ENCODE measurements around the gene RTCA. TPM values are rescaled to one million over a fixed set of nuclear protein-coding genes. Genes with fewer than 3 reads are reported as not detected.
A peak's percentile ranks its signal among the peaks of the same experiment; 100 is the strongest.

RTCA gene
- total RNA-seq: 10 to 100 TPM; 62.1 to 67.1 TPM
- polyA plus RNA-seq (2013, experiment 1 of 2): 27.1 TPM
- 32.6 TPM for polyA plus RNA-seq (2013, experiment 2 of 2)
- 34.4 to 107 (median 54.2) reads per million in 172 experiments for total RNA-seq

- CTCF ChIA-PET: interaction anchor here (0.9 to 1.7 kb wide), 4 partner anchors 16 to 193 kb away, joined by 3 to 6 read pairs (median 4); partner anchors contain the start of genes CDC14A and DBT
- Mint-ChIP-seq H3K27me3 (no peaks in the 10 kb centered on the region), H3K9me3 (no peaks in the 10 kb centered on the region), H3K4me1 (ENCODE audit: low read depth) (peaks cover 60% of the 10 kb centered on the region), H3K36me3 (ENCODE audit: low read depth) (peaks cover 71% of the 10 kb centered on the region), H3K27ac (peak within 1 kb of the TSS; percentile 93), H3K4me3 (peak within 1 kb of the TSS; percentile 99)
- no peak for TF ChIP-seq CTCF (IDR thresholded peaks at IDR 0.05)
- ATAC-seq (ENCODE audit: poor library complexity): peak; percentile 95
- intact Hi-C loops (cut with DNase I, micrococcal nuclease): loop anchor here (1.0 to 5.0 kb wide), 6 partner anchors 17 to 626 kb away; partner anchors contain the start of genes CDC14A (in 2 of the 2), SASS6 (in 2 of the 2), DBT (in 1 of the 2) and EXTL2 (in 1 of the 2)
- Histone ChIP-seq H3K27ac (ENCODE audit: low read depth in 1 of 2, low read length in 2 of 2) (peak within 1 kb of the TSS; percentile 62 to 67), H3K36me3 (ENCODE audit: insufficient read depth, low read length) (peaks cover 38% of the 10 kb centered on the region), H3K4me3 (ENCODE audit: low read length) (peak within 1 kb of the TSS; percentile 96), H3K4me1 (ENCODE audit: insufficient read depth, low read length) (peaks cover 41% of the 10 kb centered on the region), H3K9me3 (ENCODE audit: control insufficient read depth in 1 of 2, insufficient read depth in 1 of 2, low read length in 2 of 2) (no peaks in the 10 kb centered on the region), H3K27me3 (ENCODE audit: control insufficient read depth in 1 of 2, insufficient read depth in 2 of 2, low read length in 2 of 2) (no peaks in the 10 kb centered on the region)
- peak; percentile 88 to 98 (median 94) for DNase-seq
- POLR2A ChIA-PET: interaction anchor here (0.7 to 4.2 kb wide), 32 partner anchors 8 to 970 kb away, joined by 3 to 83 read pairs (median 4); partner anchors contain the start of genes CDC14A, DBT, EXTL2 and SASS6
These were observed at the start of gene RTCA for GRCh38 chr1:100265931-100266740. Gene RTCA, plus strand, starts transcription at chr1:100266216. Its CDS starts 160 bp downstream, at chr1:100266376.

GRCh38 chr1:100217834-100218233 is 48.2 kb upstream of the RTCA start:
- H3K9me3 ChIP-seq (ENCODE audit: control insufficient read depth in 1 of 2, insufficient read depth in 1 of 2, low read length in 2 of 2): no peaks in the 10 kb centered on the region
- ATAC-seq (ENCODE audit: poor library complexity): no peak
- Mint-ChIP-seq H3K9me3 (no peaks in the 10 kb centered on the region), H3K27me3 (no peaks in the 10 kb centered on the region), H3K4me1 (ENCODE audit: low read depth) (no peaks in the 10 kb centered on the region), H3K27ac (no peak overlapping the region), H3K36me3 (ENCODE audit: low read depth) (peaks cover 68% of the 10 kb centered on the region), H3K4me3 (no peak overlapping the region)
- peaks cover 38% of the 10 kb centered on the region for H3K36me3 ChIP-seq (ENCODE audit: insufficient read depth, low read length)
- TF ChIP-seq CTCF (IDR thresholded peaks at IDR 0.05): no peak
- CTCF ChIA-PET: interaction anchor here (0.5 kb wide), 1 partner anchor 13 kb away, joined by 3 read pairs; no protein-coding TSS in a partner anchor
- no peak for DNase-seq
- no peaks in the 10 kb centered on the region for H3K27me3 ChIP-seq (ENCODE audit: control insufficient read depth in 1 of 2, insufficient read depth in 2 of 2, low read length in 2 of 2)
- H3K4me1 ChIP-seq (ENCODE audit: insufficient read depth, low read length): no peaks in the 10 kb centered on the region
- intact Hi-C loops (cut with DNase I, micrococcal nuclease): no loop called here
- H3K4me3 ChIP-seq (ENCODE audit: low read length): no peak overlapping the region
- no peak overlapping the region for H3K27ac ChIP-seq (ENCODE audit: low read depth in 1 of 2, low read length in 2 of 2)
- POLR2A ChIA-PET: interaction anchor here (0.6 kb wide), 1 partner anchor 17 kb away, joined by 3 read pairs; no protein-coding TSS in a partner anchor

- intact Hi-C loops (cut with DNase I, micrococcal nuclease): no loop called here
- CTCF ChIA-PET: no interaction called here
- Histone ChIP-seq H3K27me3 (ENCODE audit: control insufficient read depth in 1 of 2, insufficient read depth in 2 of 2, low read length in 2 of 2) (no peaks in the 10 kb centered on the region), H3K36me3 (ENCODE audit: insufficient read depth, low read length) (peaks cover 33% of the 10 kb centered on the region), H3K4me3 (ENCODE audit: low read length) (no peak overlapping the region), H3K4me1 (ENCODE audit: insufficient read depth, low read length) (no peaks in the 10 kb centered on the region), H3K9me3 (ENCODE audit: control insufficient read depth in 1 of 2, insufficient read depth in 1 of 2, low read length in 2 of 2) (no peaks in the 10 kb centered on the region), H3K27ac (ENCODE audit: low read depth in 1 of 2, low read length in 2 of 2) (no peak overlapping the region)
- Mint-ChIP-seq H3K27ac (no peak overlapping the region), H3K4me1 (ENCODE audit: low read depth) (no peaks in the 10 kb centered on the region), H3K4me3 (no peak overlapping the region), H3K9me3 (no peaks in the 10 kb centered on the region), H3K36me3 (ENCODE audit: low read depth) (peaks cover 55% of the 10 kb centered on the region), H3K27me3 (no peaks in the 10 kb centered on the region)
- no peak for DNase-seq
- no peak for TF ChIP-seq CTCF (IDR thresholded peaks at IDR 0.05)
- ATAC-seq (ENCODE audit: poor library complexity): no peak
- POLR2A ChIA-PET: no interaction called here
These were observed 46.6 kb upstream of the RTCA start for GRCh38 chr1:100219457-100219856.

Data from CD4-positive, alpha-beta T cell (primary cell).